GM23338 (cell line): ENCODE results near the gene AFAP1L1. TPM values are rescaled to one million over a fixed set of nuclear protein-coding genes. Genes with fewer than 3 reads are reported as not detected.

Experiments
- ATAC-seq: fragments of 200-7000 bp; cut with Tn5 transposase; 3 replicates; pipeline ENCODE4 v1.9.1; 2020
- DNase-seq: peaks from one replicate; pipeline ENCODE4 v3.0.0-alpha.2; 2015; ENCODE audit warnings: low spot score
- H2AFZ ChIP-seq: fragments of 200-600 bp; sonication (generic); 2 replicates; pipeline ENCODE4 v1.8.0; 2016; ENCODE audit warnings: antibody characterized with exemption, mild to moderate bottlenecking, moderate library complexity
- H3F3A ChIP-seq: fragments of 200-600 bp; sonication (generic); replicated peaks from 2 replicates; pipeline ENCODE4 v1.8.0; 2017; ENCODE audit warnings: antibody characterized with exemption, mixed run types, low read depth
- H3K27ac ChIP-seq: fragments of 200-600 bp; sonication (generic); 2 replicates; pipeline ENCODE4 v1.6.1; 2016; ENCODE audit warnings: low read depth
- H3K27me3 ChIP-seq: fragments of 200-600 bp; sonication (generic); 2 replicates; pipeline ENCODE4 v1.8.0; 2016; ENCODE audit warnings: mild to moderate bottlenecking, mixed run types, moderate library complexity; ENCODE audit not compliant: insufficient read depth
- H3K36me3 ChIP-seq: fragments of 200-600 bp; sonication (generic); 2 replicates; pipeline ENCODE4 v1.8.0; 2016; ENCODE audit warnings: mild to moderate bottlenecking; ENCODE audit not compliant: insufficient read depth
- H3K4me1 ChIP-seq: fragments of 200-600 bp; sonication (generic); 2 replicates; pipeline ENCODE4 v1.8.0; 2016; ENCODE audit warnings: mild to moderate bottlenecking, moderate library complexity; ENCODE audit not compliant: insufficient read depth
- H3K4me2 ChIP-seq: fragments of 200-600 bp; sonication (generic); 2 replicates; pipeline ENCODE4 v1.7.1; 2017; ENCODE audit warnings: mixed run types
- H3K4me3 ChIP-seq: fragments of 200-600 bp; sonication (generic); 2 replicates; pipeline ENCODE4 v1.6.1; 2016; ENCODE audit warnings: mixed run types
- H3K79me2 ChIP-seq: fragments of 200-600 bp; sonication (generic); replicated peaks from 2 replicates; pipeline ENCODE4 v1.8.0; 2017; ENCODE audit warnings: mild to moderate bottlenecking; ENCODE audit not compliant: insufficient read depth
- H3K9me2 ChIP-seq: fragments of 200-600 bp; sonication (generic); 2 replicates; pipeline ENCODE4 v1.8.0; 2017; ENCODE audit not compliant: insufficient read depth
- H4K20me1 ChIP-seq: fragments of 200-600 bp; sonication (generic); replicated peaks from 2 replicates; pipeline ENCODE4 v1.8.0; 2017; ENCODE audit warnings: mild to moderate bottlenecking; ENCODE audit not compliant: insufficient read depth
- H3K27ac Mint-ChIP-seq: 2 replicates; pipeline ENCODE4 v1.8.0; 2020; ENCODE audit warnings: inconsistent platforms, mild to moderate bottlenecking, moderate library complexity, mixed read lengths
- H3K27me3 Mint-ChIP-seq: 3 replicates; pipeline ENCODE4 v1.8.0; 2022; ENCODE audit warnings: low read depth, mild to moderate bottlenecking, moderate library complexity, mixed read lengths, inconsistent platforms; ENCODE audit not compliant: insufficient read depth, poor library complexity
- H3K36me3 Mint-ChIP-seq: 3 replicates; pipeline ENCODE4 v1.8.0; 2021; ENCODE audit warnings: low read depth, mild to moderate bottlenecking, inconsistent platforms, moderate library complexity, mixed read lengths
- H3K4me1 Mint-ChIP-seq: 3 replicates; pipeline ENCODE4 v1.8.0; 2020; ENCODE audit warnings: mild to moderate bottlenecking, inconsistent platforms, mixed read lengths
- H3K4me3 Mint-ChIP-seq: 3 replicates; pipeline ENCODE4 v1.8.0; 2021; ENCODE audit warnings: moderate library complexity, mild to moderate bottlenecking, inconsistent platforms, mixed read lengths
- H3K9me3 Mint-ChIP-seq: 3 replicates; pipeline ENCODE4 v1.8.0; 2020; ENCODE audit warnings: moderate library complexity, mild to moderate bottlenecking, inconsistent platforms, mixed read lengths
- CREB1 ChIP-seq: fragments of 250-450 bp; sonication (Bioruptor Pico); IDR thresholded peaks from 2 replicates; pipeline ENCODE4 v1.5.0; 2020; ENCODE audit warnings: low read depth, mild to moderate bottlenecking, moderate library complexity
- ETS1 ChIP-seq: IDR thresholded peaks from 2 replicates; pipeline ENCODE4 v1.6.1; 2016; ENCODE audit warnings: antibody characterized with exemption
- NANOG ChIP-seq: IDR thresholded peaks from 2 replicates; pipeline ENCODE4 v1.6.1; 2016; ENCODE audit warnings: antibody characterized with exemption, borderline replicate concordance
- POLR2AphosphoS5 ChIP-seq: IDR thresholded peaks from 2 replicates; pipeline ENCODE4 v1.6.1; 2016; ENCODE audit warnings: antibody characterized with exemption, low read depth
- STAT1 ChIP-seq: IDR thresholded peaks from one replicate; pipeline ENCODE4 v1.6.1; 2016; ENCODE audit warnings: antibody characterized with exemption; ENCODE audit not compliant: unreplicated experiment
- polyA plus RNA-seq: library from polyadenylated mRNA; unstranded; fragments of >200 nt; fragmentation: Nextera tagmentation; extraction: Ambion mirVana; gene quantifications from 2 replicates; pipeline ENCODE4 v1.2.1, GENCODE V29; 2016
- total RNA-seq: library from RNA; depleted of rRNA; stranded (reverse); fragments of >200 nt; shearing (Covaris generic); gene quantifications from 2 replicates; pipeline ENCODE4 v1.2.3, GENCODE V29; 2014
- TF ChIP-seq, protein P1 (sequence below): IDR thresholded peaks from one replicate; pipeline ENCODE4 v1.6.1; 2018; ENCODE audit warnings: antibody characterized with exemption; ENCODE audit not compliant: unreplicated experiment
- TF ChIP-seq, protein P2 (sequence below), 2 experiments: fragments of 200-600 bp in 1 of 2; sonication (generic) in 1 of 2; conservative IDR thresholded peaks; 2 replicates each; pipeline versions ENCODE4 v1.5.1 to v1.6.1; 2016 to 2017; ENCODE audit warnings: antibody characterized with exemption in 2 of 2, low read depth in 2 of 2, mild to moderate bottlenecking in 2 of 2, moderate library complexity in 1 of 2

The AFAP1L1 gene
- total and polyA plus RNA-seq, 2 experiments from 2014 or later = 3.2 to 5.7 TPM

GRCh38 chr5:149344151-149344550, 72.5 kb downstream of the AFAP1L1 start (continued):
- TF ChIP-seq NANOG = no peak

- peaks cover 23% of the 10 kb centered on the region for H4K20me1 ChIP-seq
- ATAC-seq = peak; percentile 98
- H2AFZ ChIP-seq = peak within 1 kb of the TSS; percentile 98
- peak within 1 kb of the TSS; percentile 82 for H3K4me3 ChIP-seq
- H3K4me2 ChIP-seq = peak within 1 kb of the TSS; percentile 97
- no peaks in the 10 kb centered on the region for H3F3A ChIP-seq
- H3K27me3 ChIP-seq = no peaks in the 10 kb centered on the region
- no peaks in the 10 kb centered on the region for H3K9me2 ChIP-seq
- H3K4me1 ChIP-seq = no peaks in the 10 kb centered on the region
- peak; percentile 98 for DNase-seq
- peaks cover 43% of the 10 kb centered on the region for H3K36me3 Mint-ChIP-seq
- peaks cover 48% of the 10 kb centered on the region for H3K79me2 ChIP-seq
- H3K27me3 Mint-ChIP-seq = no peaks in the 10 kb centered on the region
- peak within 1 kb of the TSS; percentile 94 for H3K27ac Mint-ChIP-seq
- no peaks in the 10 kb centered on the region for H3K9me3 Mint-ChIP-seq
- peaks cover 7% of the 10 kb centered on the region; the same call in 2 of the 3 replicates for H3K4me1 Mint-ChIP-seq
- peak within 1 kb of the TSS; percentile 94 for H3K4me3 Mint-ChIP-seq
- TF ChIP-seq ETS1 (peak; percentile 70), POLR2AphosphoS5 (peak; percentile 95), STAT1 (no peak), CREB1 (CRISPR knock-in tag) (peak; percentile 42; the same call in 1 of the 2 replicates)
- TF ChIP-seq, protein P1, sequence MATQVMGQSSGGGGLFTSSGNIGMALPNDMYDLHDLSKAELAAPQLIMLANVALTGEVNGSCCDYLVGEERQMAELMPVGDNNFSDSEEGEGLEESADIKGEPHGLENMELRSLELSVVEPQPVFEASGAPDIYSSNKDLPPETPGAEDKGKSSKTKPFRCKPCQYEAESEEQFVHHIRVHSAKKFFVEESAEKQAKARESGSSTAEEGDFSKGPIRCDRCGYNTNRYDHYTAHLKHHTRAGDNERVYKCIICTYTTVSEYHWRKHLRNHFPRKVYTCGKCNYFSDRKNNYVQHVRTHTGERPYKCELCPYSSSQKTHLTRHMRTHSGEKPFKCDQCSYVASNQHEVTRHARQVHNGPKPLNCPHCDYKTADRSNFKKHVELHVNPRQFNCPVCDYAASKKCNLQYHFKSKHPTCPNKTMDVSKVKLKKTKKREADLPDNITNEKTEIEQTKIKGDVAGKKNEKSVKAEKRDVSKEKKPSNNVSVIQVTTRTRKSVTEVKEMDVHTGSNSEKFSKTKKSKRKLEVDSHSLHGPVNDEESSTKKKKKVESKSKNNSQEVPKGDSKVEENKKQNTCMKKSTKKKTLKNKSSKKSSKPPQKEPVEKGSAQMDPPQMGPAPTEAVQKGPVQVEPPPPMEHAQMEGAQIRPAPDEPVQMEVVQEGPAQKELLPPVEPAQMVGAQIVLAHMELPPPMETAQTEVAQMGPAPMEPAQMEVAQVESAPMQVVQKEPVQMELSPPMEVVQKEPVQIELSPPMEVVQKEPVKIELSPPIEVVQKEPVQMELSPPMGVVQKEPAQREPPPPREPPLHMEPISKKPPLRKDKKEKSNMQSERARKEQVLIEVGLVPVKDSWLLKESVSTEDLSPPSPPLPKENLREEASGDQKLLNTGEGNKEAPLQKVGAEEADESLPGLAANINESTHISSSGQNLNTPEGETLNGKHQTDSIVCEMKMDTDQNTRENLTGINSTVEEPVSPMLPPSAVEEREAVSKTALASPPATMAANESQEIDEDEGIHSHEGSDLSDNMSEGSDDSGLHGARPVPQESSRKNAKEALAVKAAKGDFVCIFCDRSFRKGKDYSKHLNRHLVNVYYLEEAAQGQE = peak; percentile 4
- TF ChIP-seq, protein P2, sequence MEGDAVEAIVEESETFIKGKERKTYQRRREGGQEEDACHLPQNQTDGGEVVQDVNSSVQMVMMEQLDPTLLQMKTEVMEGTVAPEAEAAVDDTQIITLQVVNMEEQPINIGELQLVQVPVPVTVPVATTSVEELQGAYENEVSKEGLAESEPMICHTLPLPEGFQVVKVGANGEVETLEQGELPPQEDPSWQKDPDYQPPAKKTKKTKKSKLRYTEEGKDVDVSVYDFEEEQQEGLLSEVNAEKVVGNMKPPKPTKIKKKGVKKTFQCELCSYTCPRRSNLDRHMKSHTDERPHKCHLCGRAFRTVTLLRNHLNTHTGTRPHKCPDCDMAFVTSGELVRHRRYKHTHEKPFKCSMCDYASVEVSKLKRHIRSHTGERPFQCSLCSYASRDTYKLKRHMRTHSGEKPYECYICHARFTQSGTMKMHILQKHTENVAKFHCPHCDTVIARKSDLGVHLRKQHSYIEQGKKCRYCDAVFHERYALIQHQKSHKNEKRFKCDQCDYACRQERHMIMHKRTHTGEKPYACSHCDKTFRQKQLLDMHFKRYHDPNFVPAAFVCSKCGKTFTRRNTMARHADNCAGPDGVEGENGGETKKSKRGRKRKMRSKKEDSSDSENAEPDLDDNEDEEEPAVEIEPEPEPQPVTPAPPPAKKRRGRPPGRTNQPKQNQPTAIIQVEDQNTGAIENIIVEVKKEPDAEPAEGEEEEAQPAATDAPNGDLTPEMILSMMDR (conservative IDR thresholded peaks at IDR 0.05; ENCODE audit: low read depth in 2 of 2) = no peak
- H3K27ac ChIP-seq = peak within 1 kb of the TSS; percentile 94
- H3K36me3 ChIP-seq = peaks cover 29% of the 10 kb centered on the region
These were observed 73.7 kb downstream of the AFAP1L1 start, which contains the start of gene GRPEL2 for GRCh38 chr5:149345147-149345891. Gene GRPEL2 (plus strand): TSS chr5:149345499. CDS start chr5:149345540, 41 bp downstream.
